Measurements from ENCODE around the gene PAX3.
"Not testable (repeated sequence)": the region's sequence is repeated elsewhere in the genome, so short reads cannot be mapped to it uniquely, and the experiment has no call there.

Gene PAX3

DNA sequence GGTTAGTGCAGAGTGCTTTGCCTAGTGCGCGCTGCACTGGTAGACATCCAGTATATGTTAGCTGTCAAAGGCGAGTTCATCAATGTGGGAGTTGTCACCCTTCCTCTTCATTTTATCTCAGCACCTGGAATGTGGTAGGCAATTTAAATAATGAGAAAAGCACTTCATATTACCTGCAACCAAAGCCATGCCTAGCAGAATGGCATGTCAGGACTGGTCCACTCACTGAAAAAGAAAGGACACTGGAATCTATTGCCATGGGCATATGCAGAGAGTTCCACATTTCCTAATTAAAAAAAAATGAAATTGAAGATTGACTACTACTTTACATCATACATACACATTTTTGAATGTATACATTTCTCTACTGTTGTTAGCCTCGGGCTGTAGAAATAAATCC, 139.6 kb downstream of the PAX3 start:
- no peak overlapping the region for H2BK120ac ChIP-seq (ENCODE audit: low read depth, low read length)
- no peak overlapping the region for H3K27ac ChIP-seq (ENCODE audit: low read depth, low read length)
- no peaks in the 10 kb centered on the region for H3K36me3 ChIP-seq (ENCODE audit: control insufficient read depth, insufficient read depth, low read length)
- H2BK15ac ChIP-seq (replicated peaks; ENCODE audit: low read depth): no peak overlapping the region
- H3K79me2 ChIP-seq (ENCODE audit: control insufficient read depth, insufficient read depth, low read length): no peaks in the 10 kb centered on the region
- H3K4me2 ChIP-seq (ENCODE audit: low read length): no peak overlapping the region
- WGBS (ENCODE audit: extremely low coverage, insufficient coverage, low lambda C conversion rate): no CpG with 5 or more reads among the region's 4 CpGs
- no peak overlapping the region for H4K5ac ChIP-seq (ENCODE audit: low read length)
- no peak overlapping the region for H3K18ac ChIP-seq (ENCODE audit: low read length)
- H3K27me3 ChIP-seq (ENCODE audit: insufficient read depth, low read length, poor library complexity): no peaks in the 10 kb centered on the region
- no peak overlapping the region for H3K23ac ChIP-seq (ENCODE audit: low read length)
- no peak overlapping the region for H3K4ac ChIP-seq (ENCODE audit: low read depth, low read length)
- H3K79me1 ChIP-seq (ENCODE audit: low read length): no peaks in the 10 kb centered on the region
- no peak overlapping the region for H3K56ac ChIP-seq (ENCODE audit: low read length)
- DNase-seq: no peak
- H3K4me1 ChIP-seq (ENCODE audit: control insufficient read depth, low read depth, low read length): no peaks in the 10 kb centered on the region
- H3K9ac ChIP-seq (ENCODE audit: low read length): no peak overlapping the region
- no peak overlapping the region for H4K8ac ChIP-seq (ENCODE audit: low read depth, low read length)
- no peak overlapping the region for H2BK5ac ChIP-seq (ENCODE audit: low read length)
- no peak overlapping the region for H3K4me3 ChIP-seq (ENCODE audit: low read length)
- no peak overlapping the region for H2AK5ac ChIP-seq (ENCODE audit: low read length)

DNA sequence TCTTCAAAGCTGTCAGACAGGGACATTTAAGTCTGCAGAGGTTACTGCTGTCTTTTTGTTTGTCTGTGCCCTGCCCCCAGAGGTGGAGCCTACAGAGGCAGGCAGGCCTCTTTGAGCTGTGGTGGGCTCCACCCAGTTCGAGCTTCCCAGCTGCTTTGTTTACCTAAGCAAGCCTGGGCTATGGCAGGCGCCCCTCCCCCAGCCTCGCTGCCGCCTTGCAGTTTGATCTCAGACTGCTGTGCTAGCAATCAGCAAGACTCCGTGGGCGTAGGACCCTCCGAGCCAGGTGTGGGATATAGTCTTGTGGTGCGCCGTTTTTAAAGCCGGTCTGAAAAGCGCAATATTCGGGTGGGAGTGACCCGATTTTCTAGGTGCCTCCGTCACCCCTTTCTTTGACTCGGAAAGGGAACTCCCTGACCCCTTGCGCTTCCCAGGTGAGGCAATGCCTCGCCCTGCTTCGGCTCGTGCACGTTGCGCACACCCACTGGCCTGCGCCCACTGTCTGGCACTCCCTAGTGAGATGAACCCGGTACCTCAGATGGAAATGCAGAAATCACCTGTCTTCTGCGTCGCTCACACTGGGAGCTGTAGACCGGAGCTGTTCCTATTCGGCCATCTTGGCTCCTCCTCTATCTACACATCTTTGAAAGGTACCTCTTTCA, 143.7 kb downstream of the PAX3 start:
- H3K79me1 ChIP-seq (ENCODE audit: low read length); H2AK5ac ChIP-seq (ENCODE audit: low read length); H3K18ac ChIP-seq (ENCODE audit: low read length); H2BK15ac ChIP-seq (replicated peaks; ENCODE audit: low read depth); H3K79me2 ChIP-seq (ENCODE audit: control insufficient read depth, insufficient read depth, low read length); H3K27ac ChIP-seq (ENCODE audit: low read depth, low read length); H2BK120ac ChIP-seq (ENCODE audit: low read depth, low read length); H4K8ac ChIP-seq (ENCODE audit: low read depth, low read length); H3K36me3 ChIP-seq (ENCODE audit: control insufficient read depth, insufficient read depth, low read length); H3K27me3 ChIP-seq (ENCODE audit: insufficient read depth, low read length, poor library complexity); H3K4me3 ChIP-seq (ENCODE audit: low read length); H3K4me1 ChIP-seq (ENCODE audit: control insufficient read depth, low read depth, low read length); DNase-seq; H3K4me2 ChIP-seq (ENCODE audit: low read length); H3K4ac ChIP-seq (ENCODE audit: low read depth, low read length); H3K9ac ChIP-seq (ENCODE audit: low read length); H4K5ac ChIP-seq (ENCODE audit: low read length); H3K56ac ChIP-seq (ENCODE audit: low read length); H2BK5ac ChIP-seq (ENCODE audit: low read length); H3K23ac ChIP-seq (ENCODE audit: low read length): not testable (repeated sequence)
- no CpG with 5 or more reads among the region's 27 CpGs for WGBS (ENCODE audit: extremely low coverage, insufficient coverage, low lambda C conversion rate)
